HepG2 (cell line): ENCODE results near the gene NT5DC2. TPM values are rescaled to one million over a fixed set of nuclear protein-coding genes. Genes with fewer than 3 reads are reported as not detected.

Experiments used
- ATAC-seq: fragments of 200-7000 bp; cut with Tn5 transposase; 3 replicates; pipeline ENCODE4 v1.9.1; 2020; ENCODE audit warnings: mild to moderate bottlenecking, moderate library complexity
- BruUV-seq: library from RNA; stranded (reverse); fragments of 400-500 nt; replicated peaks from 2 replicates; lab custom pipeline; 2021; lab: Mats Ljungman, UMichigan
- CTCF ChIA-PET: fragments of 300-600 bp; formaldehyde crosslinking; extraction: SDS; loops from one replicate; lab custom pipeline; 2021; ENCODE audit warnings: low total read pairs, inconsistent platforms, low intra/inter-chr PET ratio; lab: Yijun Ruan, JAX
- POLR2A ChIA-PET: fragments of 350-600 bp; sonication (Branson Sonifier 250); formaldehyde crosslinking; loops from one replicate; lab custom pipeline; 2020; ENCODE audit warnings: antibody characterized with exemption, inconsistent platforms; lab: Yijun Ruan, JAX
- DNase-seq: peaks from one replicate; pipeline ENCODE4 v3.0.0-alpha.2; 2015; ENCODE audit warnings: low spot score
- FAIRE-seq: peaks from 3 replicates; lab custom pipeline; 2011; peaks lifted over from hg19 to GRCh38; lab: Jason Lieb, UNC
- H2AFZ ChIP-seq: one replicate; pipeline ENCODE4 v1.6.1; 2011; ENCODE audit warnings: low read length, inconsistent platforms
- H3K27ac ChIP-seq: fragments of 300-600 bp; 3 replicates; pipeline ENCODE4 v1.8.0; 2011; ENCODE audit warnings: mixed run types, mild to moderate bottlenecking, mixed read lengths, low read length, inconsistent platforms; ENCODE audit not compliant: insufficient read depth; ENCODE audit errors: extremely low read length
- H3K27me3 ChIP-seq, 2 experiments: fragments of 200-600 bp in 1 of 2; 2 replicates in 1 of 2; 3 replicates in 1 of 2; pipeline versions ENCODE4 v1.6.0 to v1.8.0; 2011; ENCODE audit warnings: low read length in 2 of 2, mild to moderate bottlenecking in 2 of 2, moderate library complexity in 2 of 2, inconsistent platforms in 1 of 2; ENCODE audit not compliant: insufficient read depth in 2 of 2, control insufficient read depth in 1 of 2
- H3K36me3 ChIP-seq, 2 experiments: fragments of 200-600 bp in 1 of 2; replicated peaks in 1 of 2; 2 replicates in 1 of 2; 3 replicates in 1 of 2; pipeline versions ENCODE4 v1.5.1 to v1.8.0; 2011; ENCODE audit warnings: low read length in 2 of 2, inconsistent platforms in 1 of 2; ENCODE audit not compliant: insufficient read depth in 2 of 2, control insufficient read depth in 1 of 2
- H3K4me1 ChIP-seq: 2 replicates; pipeline ENCODE4 v1.5.1; 2012; ENCODE audit warnings: low read length, inconsistent platforms; ENCODE audit not compliant: insufficient read depth
- H3K4me2 ChIP-seq: 2 replicates; pipeline ENCODE4 v1.6.0; 2011; ENCODE audit warnings: low read depth, low read length, inconsistent platforms
- H3K4me3 ChIP-seq, 3 experiments: fragments of 200-600 bp in 1 of 3; sonication (generic), shearing (Covaris generic) in 1 of 3; replicated peaks in 1 of 3; 2 replicates each; pipeline ENCODE4 v1.5.1; 2011 to 2016; ENCODE audit warnings: low read length in 3 of 3, inconsistent platforms in 2 of 3, low read depth in 2 of 3, mild to moderate bottlenecking in 2 of 3, control low read depth in 1 of 3, mixed read lengths in 1 of 3; ENCODE audit not compliant: insufficient read depth in 1 of 3
- H3K79me2 ChIP-seq: one replicate; pipeline ENCODE4 v1.6.1; 2011; ENCODE audit warnings: low read length, inconsistent platforms; ENCODE audit not compliant: insufficient read depth
- H3K9ac ChIP-seq: 2 replicates; pipeline ENCODE4 v1.6.0; 2011; ENCODE audit warnings: mild to moderate bottlenecking, low read depth, low read length, inconsistent platforms; ENCODE audit not compliant: insufficient read depth
- H3K9me3 ChIP-seq: 2 replicates; pipeline ENCODE4 v1.5.1; 2012; ENCODE audit warnings: mild to moderate bottlenecking, low read length
- H4K20me1 ChIP-seq: 2 replicates; pipeline ENCODE4 v1.6.0; 2011; ENCODE audit warnings: inconsistent platforms, mild to moderate bottlenecking, low read length, moderate library complexity; ENCODE audit not compliant: insufficient read depth
- CREM ChIP-seq, 2 experiments: sonication (generic) in 1 of 2; formaldehyde crosslinking in 1 of 2; IDR thresholded peaks; 2 replicates each; pipeline versions ENCODE4 v1.4.0 to v1.6.1; 2016 to 2020; ENCODE audit warnings: antibody characterized with exemption in 1 of 2, mild to moderate bottlenecking in 1 of 2, missing genetic modification reagents in 1 of 2
- RELA ChIP-seq: sonication (generic); formaldehyde crosslinking; IDR thresholded peaks from 2 replicates; pipeline ENCODE4 v1.4.0; 2020; ENCODE audit warnings: missing genetic modification reagents
- RERE ChIP-seq: IDR thresholded peaks from 2 replicates; pipeline ENCODE4 v1.6.1; 2016; ENCODE audit warnings: low read depth, missing genetic modification reagents, missing compliant biosample characterization
- SKIL ChIP-seq: sonication (generic); formaldehyde crosslinking; IDR thresholded peaks from 2 replicates; pipeline ENCODE4 v1.8.0; 2022; ENCODE audit warnings: missing genetic modification reagents, mild to moderate bottlenecking, moderate library complexity, borderline replicate concordance
- ZBTB8A ChIP-seq: sonication (generic); formaldehyde crosslinking; IDR thresholded peaks from 2 replicates; pipeline ENCODE4 v1.4.0; 2020; ENCODE audit warnings: mild to moderate bottlenecking, low read depth, missing genetic modification reagents, borderline replicate concordance
- ZNF18 ChIP-seq: sonication (generic); formaldehyde crosslinking; IDR thresholded peaks from 2 replicates; pipeline ENCODE4 v1.8.0; 2022; ENCODE audit warnings: mild to moderate bottlenecking, missing genetic modification reagents; ENCODE audit not compliant: insufficient replicate concordance
- ZNF207 ChIP-seq: fragments of 450-650 bp; IDR thresholded peaks from 2 replicates; pipeline ENCODE4 v1.6.1; 2016; ENCODE audit warnings: antibody characterized with exemption, borderline replicate concordance
- WGBS: methylation state at CpG from one replicate; pipeline ENCODE4 v1.1.6; 2017; ENCODE audit warnings: low lambda C conversion rate; 5-methylcytosine and 5-hydroxymethylcytosine counted together
- in situ Hi-C: cut with HindIII; loops from 2 replicates; pipeline ENCODE4 v1.10.0; 2017; ENCODE audit warnings: low pct_unique_long_range_greater_than_20kb; ENCODE audit not compliant: extremely low pct_ligation_motif_present
- intact Hi-C: fragments of 100-400 bp; cut with micrococcal nuclease; formaldehyde crosslinking; loops from one replicate; pipeline ENCODE4 v1.10.0; 2022; ENCODE audit not compliant: unreplicated experiment
- polyA plus RNA-seq, 8 experiments: library from polyadenylated mRNA; depleted of rRNA in 3 of 8; stranded (reverse) in 7 of 8; unstranded in 1 of 8; fragments of >200 nt; fragmentation: Illumina TruSeq in 4 of 8; extraction: Trizol in 4 of 8; gene quantifications; 2 replicates each; pipeline versions ENCODE4 v1.2.1 to v1.2.3, GENCODE V29; 2011 to 2016; ENCODE audit warnings: low read depth in 4 of 8, missing spikeins in 1 of 8, mixed read lengths in 1 of 8; ENCODE audit not compliant: insufficient read depth in 1 of 8
- total RNA-seq, 5 experiments: library from RNA; depleted of rRNA; stranded (reverse); fragments of >200 nt; fragmentation: Illumina TruSeq; extraction: Trizol; gene quantifications; 2 replicates each; pipeline ENCODE4 v1.2.3, GENCODE V29; 2016; ENCODE audit warnings: low read depth in 1 of 5

NT5DC2 gene
- total and polyA plus RNA-seq, 2 of the 13 experiments (the other 11 are each of a cell fraction or from before 2014, with no cell fraction given): 131 to 240 TPM

- TF ChIP-seq SKIL (CRISPR knock-in tag) (no peak), ZNF18 (CRISPR knock-in tag) (no peak), RERE (CRISPR knock-in tag) (no peak), ZNF207 (no peak), RELA (CRISPR knock-in tag) (no peak), ZBTB8A (no peak), CREM (IDR thresholded peaks at IDR 0.05) (no peak), CREM (CRISPR knock-in tag; IDR thresholded peaks at IDR 0.05) (no peak)
- WGBS: 40% methylated on average over 6 of the region's 8 CpGs
- Histone ChIP-seq H3K4me1 (peaks cover 13% of the 10 kb centered on the region), H3K4me3 (no peak overlapping the region), H3K9ac (no peak overlapping the region), H3K4me2 (no peak overlapping the region), H3K79me2 (no peaks in the 10 kb centered on the region), H3K27me3 (peaks cover 6 to 18% of the 10 kb centered on the region in 2 experiments), H4K20me1 (no peaks in the 10 kb centered on the region), H3K9me3 (no peaks in the 10 kb centered on the region), H2AFZ (no peak overlapping the region), H3K36me3 (peaks cover 6 to 16% of the 10 kb centered on the region in 2 experiments; a peak in 4 of 5 replicates), H3K27ac (no peak overlapping the region)
- FAIRE-seq (no peak), DNase-seq (no peak), ATAC-seq (peak; percentile 9)
- intact Hi-C loops (no loop called here), in situ Hi-C loops (no loop called here)
- no TSS peak for BruUV-seq
- ChIA-PET POLR2A (no interaction called here), CTCF (no interaction called here)
Observed at GRCh38 chr3:52521488-52521824, 12.2 kb downstream of the NT5DC2 start.
